Retinal pigment epithelial cell (primary cell): Measurements from ENCODE around the gene MTA3.
"Not testable (repeated sequence)": the region's sequence is repeated elsewhere in the genome, so short reads cannot be mapped to it uniquely, and the experiment has no call there.

Experiments
- DNase-seq: peaks from one replicate; pipeline ENCODE4 v3.0.0-alpha.2; 2010; ENCODE audit warnings: low read depth
- H3K4me3 ChIP-seq: 2 replicates; pipeline ENCODE4 v1.5.1; 2011; ENCODE audit warnings: mild to moderate bottlenecking, low read length, control low read depth, moderate library complexity
- CTCF ChIP-seq: conservative IDR thresholded peaks from 2 replicates; pipeline ENCODE4 v1.5.1; 2011; ENCODE audit warnings: low read depth, low read length, control low read depth, inconsistent platforms

The MTA3 gene

GRCh38 chr2:42590176-42590575 lies 21.7 kb downstream of the MTA3 start:
- TF ChIP-seq CTCF: no peak
- H3K4me3 ChIP-seq: no peak overlapping the region
- DNase-seq: no peak

- H3K4me3 ChIP-seq: no peak overlapping the region
- TF ChIP-seq CTCF: no peak
- DNase-seq: no peak
These were observed 24.9 kb downstream of the MTA3 start for GRCh38 chr2:42593282-42593681.

GRCh38 chr2:42598656-42599055 lies 30.2 kb downstream of the MTA3 start:
- no peak overlapping the region for H3K4me3 ChIP-seq
- DNase-seq: no peak
- TF ChIP-seq CTCF: peak; percentile 34

GRCh38 chr2:42601076-42601475 lies 32.6 kb downstream of the MTA3 start:
- no peak for TF ChIP-seq CTCF
- no peak for DNase-seq
- no peak overlapping the region for H3K4me3 ChIP-seq

GRCh38 chr2:42602218-42602875 lies 33.9 kb downstream of the MTA3 start:
- TF ChIP-seq CTCF: no peak
- no peak for DNase-seq
- no peak overlapping the region for H3K4me3 ChIP-seq

GRCh38 chr2:42602876-42603219 lies 34.4 kb downstream of the MTA3 start:
- DNase-seq: no peak
- TF ChIP-seq CTCF: no peak
- no peak overlapping the region for H3K4me3 ChIP-seq

GRCh38 chr2:42604341-42604867 lies 36.0 kb downstream of the MTA3 start:
- not testable (repeated sequence) for DNase-seq, H3K4me3 ChIP-seq

GRCh38 chr2:42606166-42606565 lies 37.7 kb downstream of the MTA3 start:
- DNase-seq, H3K4me3 ChIP-seq: not testable (repeated sequence)
